MV-4-11 (cell line): Measurements from ENCODE around the gene PFN4.
"Not testable (repeated sequence)": the region's sequence is repeated elsewhere in the genome, so short reads cannot be mapped to it uniquely, and the experiment has no call there.

ENCODE experiments used
- DNase-seq: peaks from one replicate; lab custom pipeline; 2025; lab: John Stamatoyannopoulos, UW

The PFN4 gene

GRCh38 chr2:24123195-24123921 lies at the start of gene PFN4, which contains the start of gene FAM228B:
TSS of gene PFN4 (minus strand) at chr2:24123334. CDS start at chr2:24122535, 799 bp downstream.
TSS of gene FAM228B (plus strand) at chr2:24123469. CDS start at chr2:24124362, 893 bp downstream.
- peak; percentile 75 for DNase-seq

GRCh38 chr2:24169023-24169422 lies 45.9 kb upstream of the PFN4 start:
- no peak for DNase-seq

- DNase-seq, result peak; percentile 83
Measured at GRCh38 chr2:24164416-24164973, 41.4 kb upstream of the PFN4 start.

- DNase-seq, result peak; percentile 55
Measured at GRCh38 chr2:24163601-24164000, 40.5 kb upstream of the PFN4 start.

GRCh38 chr2:24163186-24163585 lies 40.1 kb upstream of the PFN4 start:
- DNase-seq, result peak; percentile 90

GRCh38 chr2:24162494-24162893 lies 39.4 kb upstream of the PFN4 start:
- no peak for DNase-seq

- DNase-seq, result no peak
Measured at GRCh38 chr2:24160761-24161160, 37.6 kb upstream of the PFN4 start.

GRCh38 chr2:24159708-24160107 lies 36.6 kb upstream of the PFN4 start:
- DNase-seq, result no peak

GRCh38 chr2:24158131-24158530 lies 35.0 kb upstream of the PFN4 start:
- DNase-seq, result no peak

GRCh38 chr2:24153478-24153877 lies 30.3 kb upstream of the PFN4 start:
- no peak for DNase-seq

GRCh38 chr2:24152413-24153197 lies 29.5 kb upstream of the PFN4 start:
- no peak for DNase-seq

- no peak for DNase-seq
Measured at GRCh38 chr2:24147364-24147763, 24.2 kb upstream of the PFN4 start.

- not testable (repeated sequence) for DNase-seq
Measured at GRCh38 chr2:24140305-24140704, 17.2 kb upstream of the PFN4 start.

GRCh38 chr2:24132543-24132942 lies 9.4 kb upstream of the PFN4 start:
- no peak for DNase-seq

GRCh38 chr2:24125956-24126355 lies 2.8 kb upstream of the PFN4 start:
- DNase-seq, result no peak

- no peak for DNase-seq
Measured at GRCh38 chr2:24123922-24124580, 917 bp upstream of the PFN4 start.

- DNase-seq, result no peak
Measured at GRCh38 chr2:24122366-24123194, 554 bp downstream of the PFN4 start.

- no peak for DNase-seq
Measured at GRCh38 chr2:24121469-24121868, 1.7 kb downstream of the PFN4 start.

GRCh38 chr2:24121066-24121465 lies 2.1 kb downstream of the PFN4 start:
- DNase-seq, result no peak

GRCh38 chr2:24117902-24118301 lies 5.2 kb downstream of the PFN4 start:
- DNase-seq, result no peak

GRCh38 chr2:24115057-24115456 lies 8.1 kb downstream of the PFN4 start:
- no peak for DNase-seq
